ENCODE results near the gene KLF12. TPM values are rescaled to one million over a fixed set of nuclear protein-coding genes. Genes with fewer than 3 reads are reported as not detected.

KLF12 gene
- total and polyA plus RNA-seq, 2 donors (not counting 3 experiments of a cell fraction or from before 2014, with no cell fraction given) = 16.0 to 25.9 TPM

DNA sequence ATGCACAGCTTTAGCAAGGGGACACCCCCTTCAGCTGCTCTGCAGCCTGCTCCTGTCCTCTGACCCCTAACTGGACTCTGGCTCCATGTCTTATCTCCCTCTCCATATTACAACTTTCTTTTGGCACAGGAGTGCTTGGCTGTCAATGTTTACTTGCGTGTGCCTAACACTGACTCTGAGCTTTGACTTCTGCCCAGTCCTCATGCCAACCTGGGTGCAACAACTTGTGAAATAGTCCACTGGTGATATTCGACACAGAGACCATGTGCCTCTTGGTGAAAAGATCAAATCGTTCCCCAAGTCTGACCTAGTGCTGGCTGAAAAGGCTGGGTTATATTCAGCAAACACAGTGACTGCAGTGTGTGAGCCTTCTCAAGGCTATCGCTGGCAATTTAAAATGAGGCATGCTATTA lies 34.1 kb upstream of the KLF12 start:
- H3K4me1 ChIP-seq (ENCODE audit: control insufficient read depth, extremely low read depth, insufficient read depth, low read length) = no peaks in the 10 kb centered on the region
- no peak overlapping the region for H3K9ac ChIP-seq (replicated peaks; ENCODE audit: extremely low read depth, insufficient read depth, low read length)
- intact Hi-C loops (cut with micrococcal nuclease) (no loop called here), dilution Hi-C loops (cut with MboI; ENCODE audit: extremely low pct_ligation_motif_present, low sequenced_read_pairs) (no loop called here)
- POLR2A ChIA-PET = no interaction called here
- BruUV-seq (replicated peaks) = no TSS peak
- TF ChIP-seq MYC (IDR thresholded peaks at IDR 0.05; ENCODE audit: low read depth, low read length) (no peak), EZH2 (IDR thresholded peaks at IDR 0.05; ENCODE audit: borderline replicate concordance, low read depth, low read length, severe bottlenecking) (no peak), JUN (IDR thresholded peaks at IDR 0.05; ENCODE audit: borderline replicate concordance, insufficient read depth, insufficient read length, low read depth) (no peak), POLR2A (IDR thresholded peaks at IDR 0.05; ENCODE audit: low read depth, low read length) (no peak), POLR2AphosphoS5 (IDR thresholded peaks at IDR 0.05; ENCODE audit: insufficient read depth, low read depth, low read length) (no peak), FOS (IDR thresholded peaks at IDR 0.05; ENCODE audit: borderline replicate concordance, insufficient read depth, low read length) (no peak), GATA2 (IDR thresholded peaks at IDR 0.05; ENCODE audit: insufficient read depth, insufficient read length, low read depth, low read length) (no peak)
- TF ChIP-seq, protein P1, sequence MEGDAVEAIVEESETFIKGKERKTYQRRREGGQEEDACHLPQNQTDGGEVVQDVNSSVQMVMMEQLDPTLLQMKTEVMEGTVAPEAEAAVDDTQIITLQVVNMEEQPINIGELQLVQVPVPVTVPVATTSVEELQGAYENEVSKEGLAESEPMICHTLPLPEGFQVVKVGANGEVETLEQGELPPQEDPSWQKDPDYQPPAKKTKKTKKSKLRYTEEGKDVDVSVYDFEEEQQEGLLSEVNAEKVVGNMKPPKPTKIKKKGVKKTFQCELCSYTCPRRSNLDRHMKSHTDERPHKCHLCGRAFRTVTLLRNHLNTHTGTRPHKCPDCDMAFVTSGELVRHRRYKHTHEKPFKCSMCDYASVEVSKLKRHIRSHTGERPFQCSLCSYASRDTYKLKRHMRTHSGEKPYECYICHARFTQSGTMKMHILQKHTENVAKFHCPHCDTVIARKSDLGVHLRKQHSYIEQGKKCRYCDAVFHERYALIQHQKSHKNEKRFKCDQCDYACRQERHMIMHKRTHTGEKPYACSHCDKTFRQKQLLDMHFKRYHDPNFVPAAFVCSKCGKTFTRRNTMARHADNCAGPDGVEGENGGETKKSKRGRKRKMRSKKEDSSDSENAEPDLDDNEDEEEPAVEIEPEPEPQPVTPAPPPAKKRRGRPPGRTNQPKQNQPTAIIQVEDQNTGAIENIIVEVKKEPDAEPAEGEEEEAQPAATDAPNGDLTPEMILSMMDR (IDR thresholded peaks at IDR 0.05; ENCODE audit: extremely low read depth in 1 of 2, insufficient read depth in 1 of 2, low read depth in 1 of 2, low read length in 2 of 2) = no peak
- TF ChIP-seq, protein P2, sequence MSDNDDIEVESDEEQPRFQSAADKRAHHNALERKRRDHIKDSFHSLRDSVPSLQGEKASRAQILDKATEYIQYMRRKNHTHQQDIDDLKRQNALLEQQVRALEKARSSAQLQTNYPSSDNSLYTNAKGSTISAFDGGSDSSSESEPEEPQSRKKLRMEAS (IDR thresholded peaks at IDR 0.05; ENCODE audit: insufficient read depth, insufficient read length) = no peak
- no peaks in the 10 kb centered on the region for H3K9me3 ChIP-seq (replicated peaks; ENCODE audit: control insufficient read depth, insufficient read depth, low read length)
- no peaks in the 10 kb centered on the region for H4K20me1 ChIP-seq (replicated peaks; ENCODE audit: control insufficient read depth, extremely low read depth, insufficient read depth, low read length)
- no peaks in the 10 kb centered on the region for H3K27me3 ChIP-seq (ENCODE audit: control insufficient read depth in 2 of 2, insufficient read depth in 2 of 2, low read length in 2 of 2)
- no peak overlapping the region for H3K4me3 ChIP-seq (replicated peaks in 1 of 3; ENCODE audit: insufficient read depth in 1 of 3, low read depth in 1 of 3, low read length in 3 of 3)
- no peaks in the 10 kb centered on the region for H3K9me1 ChIP-seq (replicated peaks; ENCODE audit: control insufficient read depth, extremely low read depth, insufficient read depth, low read length)
- no peak overlapping the region for H2AFZ ChIP-seq (ENCODE audit: low read depth, low read length)
- no peak overlapping the region for H3K27ac ChIP-seq (ENCODE audit: insufficient read depth, low read depth, low read length)
- H3K4me2 ChIP-seq (ENCODE audit: insufficient read depth, low read length) = no peak overlapping the region
- FAIRE-seq (no peak), DNase-seq (ENCODE audit: low read depth, low spot score) (no peak)
- H3K79me2 ChIP-seq (ENCODE audit: control insufficient read depth, insufficient read depth, low read length) = no peaks in the 10 kb centered on the region
- CTCF ChIA-PET = interaction anchor here (0.6 kb wide), 1 partner anchor 119 kb away, joined by 3 read pairs; no protein-coding TSS in a partner anchor
- H3K36me3 ChIP-seq (ENCODE audit: control insufficient read depth in 2 of 2, extremely low read depth in 1 of 2, insufficient read depth in 2 of 2, low read length in 2 of 2) = no peaks in the 10 kb centered on the region

Data from endothelial cell of umbilical vein (primary cell).